Femur (tissue), 1 donor: Measurements from ENCODE around the gene ATP5PD.
A peak's percentile ranks its signal among the peaks of the same experiment; 100 is the strongest.
"Not testable (repeated sequence)": the region's sequence is repeated elsewhere in the genome, so short reads cannot be mapped to it uniquely, and the experiment has no call there.

ENCODE experiments used
- DNase-seq: peaks from one replicate; pipeline ENCODE4 v3.0.0-alpha.2; 2017

Gene ATP5PD

DNA sequence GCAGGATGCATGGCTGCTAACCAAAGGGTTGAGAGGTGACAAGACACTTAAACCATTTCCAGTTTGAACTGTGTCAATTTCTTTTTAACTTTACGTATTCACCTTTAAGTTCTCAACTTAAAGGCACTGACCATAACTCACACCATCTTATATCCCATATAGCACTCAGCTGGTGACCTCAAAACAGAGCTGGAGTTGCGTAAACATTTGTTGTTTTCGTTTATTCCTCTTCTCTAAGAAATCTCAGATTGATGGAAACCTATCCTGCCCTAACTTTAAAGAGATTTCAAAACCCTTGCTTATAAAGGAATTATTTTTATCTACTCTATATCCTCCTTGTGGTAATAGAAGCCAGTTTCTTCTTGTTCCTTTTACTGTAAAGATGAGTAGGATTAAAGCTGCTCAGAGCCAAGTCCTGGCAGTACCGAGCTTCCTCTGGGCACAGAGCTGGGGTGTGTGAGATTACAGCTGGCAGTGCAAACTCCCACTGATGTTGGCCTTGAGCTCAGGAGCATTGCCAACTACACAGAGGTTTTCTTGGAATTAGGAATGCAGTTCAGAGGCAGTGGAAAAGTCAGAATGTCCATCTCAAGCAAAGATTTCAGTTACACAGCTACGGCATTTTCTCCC lies 1.6 kb upstream of the ATP5PD start:
- peak; percentile 71 for DNase-seq

GRCh38 chr17:75047398-75048098 lies 779 bp upstream of the ATP5PD start:
- DNase-seq: peak; percentile 66

- DNase-seq: not testable (repeated sequence)
Observed at GRCh38 chr17:75045946-75046406, 793 bp downstream of the ATP5PD start.

DNA sequence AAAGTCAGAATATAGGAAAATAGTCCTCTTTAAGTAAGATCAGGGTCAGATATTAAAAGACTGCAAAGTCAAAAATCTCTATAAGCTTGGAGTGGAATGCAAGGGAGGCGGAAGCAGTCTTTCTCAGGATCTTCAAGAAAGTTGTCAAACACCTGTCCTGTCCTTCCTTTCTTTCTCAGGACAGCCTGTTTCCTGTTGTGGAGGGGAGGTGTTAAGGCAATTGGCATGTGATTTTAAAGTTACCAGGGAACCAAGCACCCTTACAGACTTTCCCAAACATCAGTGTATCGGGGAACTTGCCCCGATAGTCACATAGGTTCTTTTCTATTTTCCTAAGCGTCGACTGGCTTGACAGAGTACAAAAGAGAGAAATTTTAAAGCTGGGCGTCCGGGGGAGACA lies 2.1 kb downstream of the ATP5PD start:
- no peak for DNase-seq

DNA sequence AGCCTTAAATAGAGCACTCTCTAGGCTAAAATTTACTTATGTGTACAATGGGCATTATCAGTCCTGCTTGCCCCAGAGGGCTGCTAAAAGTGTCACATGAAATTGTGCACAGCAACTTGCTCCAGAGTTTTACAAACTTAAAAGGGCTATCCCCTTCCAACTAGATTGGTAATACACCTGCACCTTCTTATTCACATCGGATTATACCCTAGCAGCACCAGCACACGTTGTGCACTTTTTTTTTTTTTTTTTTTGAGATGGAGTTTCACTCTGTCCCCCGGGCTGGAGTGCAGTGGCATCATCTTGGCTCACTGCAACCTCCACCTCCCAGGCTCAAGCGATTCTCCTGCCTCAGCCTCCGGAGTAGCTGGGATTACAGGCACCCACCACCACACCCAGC lies 3.0 kb downstream of the ATP5PD start:
- DNase-seq: not testable (repeated sequence)

DNA sequence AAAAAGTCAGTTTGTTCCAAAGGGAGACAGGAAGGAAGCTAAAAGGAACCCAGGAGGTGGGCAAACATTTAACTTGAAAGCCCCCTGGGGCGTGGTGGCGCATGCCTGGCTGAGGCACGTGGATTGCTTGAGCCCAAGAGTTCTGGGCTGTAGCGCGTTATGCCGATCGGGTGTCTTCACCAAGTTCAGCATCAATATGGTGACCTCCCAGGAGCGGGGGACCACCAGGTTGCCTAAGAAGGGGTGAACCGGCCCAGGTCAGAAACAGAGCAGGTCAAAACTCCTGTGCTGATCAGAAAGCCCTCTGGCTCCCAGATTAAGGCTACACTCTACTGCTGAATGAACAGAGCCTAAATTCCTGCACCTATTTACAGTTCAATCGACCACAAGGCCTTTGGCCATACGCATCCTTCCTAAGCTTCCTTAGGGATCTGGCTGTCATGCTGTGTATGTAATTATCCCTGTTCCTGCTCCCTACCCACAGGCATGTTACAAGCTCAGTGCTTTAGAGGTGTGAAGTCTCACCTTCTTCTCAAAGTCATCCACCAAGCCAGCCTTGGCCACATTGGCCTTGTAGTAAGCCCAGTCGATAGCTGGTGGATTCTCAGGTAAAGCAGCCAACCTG lies 5.0 kb downstream of the ATP5PD start:
- DNase-seq: no peak

- DNase-seq: no peak
Observed at GRCh38 chr17:75039238-75039637, 7.5 kb downstream of the ATP5PD start.

GRCh38 chr17:75036643-75037268 lies 10.0 kb downstream of the ATP5PD start:
- peak; percentile 84 for DNase-seq

DNA sequence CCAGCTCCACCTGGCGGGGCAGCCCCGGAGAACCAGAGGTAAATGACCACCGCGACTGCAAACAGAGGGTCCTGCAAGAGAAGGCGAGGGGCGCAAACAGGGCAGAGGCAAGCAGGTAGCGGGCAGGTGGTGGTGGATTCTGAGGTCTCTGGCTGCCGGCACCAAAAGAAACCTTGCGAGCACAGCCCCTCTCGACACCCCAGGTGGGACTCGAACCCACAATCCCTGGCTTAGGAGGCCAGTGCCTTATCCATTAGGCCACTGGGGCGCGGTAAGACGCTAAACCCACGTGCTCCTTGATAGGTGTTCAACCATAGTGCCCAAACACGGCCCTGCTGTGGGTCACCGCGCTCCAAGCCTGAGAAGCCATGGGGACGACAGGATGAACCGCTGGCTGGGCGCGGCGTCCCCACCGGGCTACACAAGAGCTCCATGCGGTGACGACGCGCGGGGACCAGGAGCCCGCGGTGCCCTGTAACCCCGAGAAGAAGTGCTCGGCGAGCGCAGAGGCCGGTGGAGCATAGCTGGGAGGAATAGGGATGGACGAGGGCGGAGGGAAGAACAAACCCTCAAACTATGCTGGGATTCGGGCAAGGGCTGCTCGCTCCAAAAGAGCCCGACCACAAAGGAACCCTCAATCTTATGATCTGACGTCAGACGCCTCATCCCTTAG lies 12.4 kb downstream of the ATP5PD start:
- DNase-seq: peak; percentile 94

- peak; percentile 97 for DNase-seq
Observed at GRCh38 chr17:75033346-75034235, 13.2 kb downstream of the ATP5PD start.

DNA sequence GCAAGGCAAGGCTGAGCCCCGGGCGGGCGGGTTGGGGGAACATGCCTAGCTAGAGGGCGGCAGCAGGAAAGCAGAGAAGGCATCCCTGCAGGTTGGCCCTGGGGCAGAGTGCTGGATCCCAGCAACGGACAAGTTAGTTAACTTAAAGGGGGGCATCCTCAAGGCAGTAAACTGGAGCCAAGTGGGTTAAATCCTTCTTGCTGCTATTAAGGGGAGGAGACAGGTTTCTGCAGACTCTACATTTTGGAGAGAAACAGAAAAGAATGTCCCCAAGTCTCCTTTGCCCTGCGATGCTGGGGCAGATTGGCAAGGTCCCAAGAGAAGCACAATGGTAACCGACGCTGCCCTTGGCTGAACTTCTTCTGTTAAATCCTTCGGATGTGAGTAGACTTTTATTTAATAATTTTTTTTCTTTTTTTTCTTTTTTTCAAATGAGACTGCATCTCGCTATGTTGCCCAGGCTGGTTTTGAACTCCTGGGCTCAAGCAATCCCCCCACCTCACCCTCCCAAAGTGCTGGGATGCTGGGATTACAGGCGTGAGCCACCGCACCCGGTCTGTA lies 14.0 kb downstream of the ATP5PD start:
- DNase-seq: peak; percentile 44

- peak; percentile 89 for DNase-seq
Observed at GRCh38 chr17:75031972-75032719, 14.6 kb downstream of the ATP5PD start.

DNA sequence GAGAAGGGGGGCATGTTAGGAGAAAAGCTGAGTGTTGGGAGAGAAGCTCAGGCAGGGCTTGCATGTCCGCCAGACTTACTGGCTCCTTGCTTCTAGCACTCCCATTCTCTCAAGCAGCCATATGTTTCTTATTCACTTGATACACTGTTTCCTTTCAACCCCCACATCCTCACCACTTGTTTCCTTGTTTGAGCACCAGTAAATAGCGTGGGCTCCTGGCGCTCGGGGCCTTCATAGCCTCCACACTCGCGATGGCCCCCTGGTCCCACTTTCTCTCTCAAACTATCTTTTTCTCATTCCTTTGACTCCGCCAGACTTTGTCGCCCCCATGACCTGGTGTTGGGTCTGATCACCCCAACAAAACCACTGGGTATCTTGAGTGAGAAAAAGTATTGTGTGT lies 16.6 kb downstream of the ATP5PD start:
- no peak for DNase-seq

DNA sequence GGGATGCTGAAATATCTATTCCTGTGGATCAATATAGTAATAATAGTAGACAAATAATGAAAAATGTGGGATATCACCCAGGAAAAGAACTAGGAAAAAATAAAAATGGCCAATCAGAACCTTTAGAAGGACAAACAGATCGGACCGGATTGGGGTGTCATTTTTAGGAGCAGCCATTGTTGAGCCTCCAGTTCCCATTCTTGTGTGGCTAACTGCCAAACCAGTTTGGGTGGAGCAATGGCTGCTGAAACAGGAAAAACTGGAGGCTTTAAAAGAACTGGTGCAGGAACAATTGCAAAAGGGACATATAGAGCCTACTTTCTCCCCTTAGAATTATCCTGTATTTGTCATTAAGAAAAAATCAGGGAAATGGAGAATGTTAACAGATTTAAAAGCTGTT lies 20.1 kb downstream of the ATP5PD start:
- not testable (repeated sequence) for DNase-seq

GRCh38 chr17:75025398-75025734 lies 21.4 kb downstream of the ATP5PD start:
- DNase-seq: not testable (repeated sequence)

DNA sequence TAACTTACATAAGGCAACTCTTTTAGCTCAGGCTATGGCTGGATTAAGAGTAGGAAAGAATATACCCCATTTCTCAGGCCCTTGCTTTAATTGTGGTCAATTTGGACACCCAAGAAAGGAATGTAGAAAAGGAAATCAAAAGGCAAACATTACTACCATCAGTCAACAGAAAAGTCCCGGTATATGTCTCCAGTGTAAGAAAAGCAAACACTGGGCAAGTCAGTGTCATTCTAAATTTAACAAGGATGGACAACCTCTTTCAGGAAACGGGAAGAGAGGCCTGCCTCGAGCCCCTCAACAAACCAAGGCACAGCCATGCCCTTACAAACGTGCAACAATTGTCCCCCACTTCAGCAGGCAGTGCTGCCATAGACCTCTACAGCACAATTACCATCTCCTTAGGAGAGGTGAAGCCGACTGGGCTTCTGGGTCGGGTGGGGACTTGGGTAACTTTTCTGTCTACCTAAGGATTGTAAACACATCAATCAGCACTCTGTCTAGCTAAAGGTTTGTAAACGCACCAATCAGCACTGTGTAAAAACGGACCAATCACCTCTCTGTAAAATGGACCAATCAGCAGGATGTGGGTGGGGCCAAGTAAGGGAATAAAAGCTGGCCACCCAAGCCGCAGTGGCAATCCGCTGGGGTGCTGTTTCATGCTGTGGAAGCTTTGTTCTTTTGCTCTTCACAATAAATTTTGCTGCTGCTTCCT lies 21.9 kb downstream of the ATP5PD start:
- DNase-seq: no peak

DNA sequence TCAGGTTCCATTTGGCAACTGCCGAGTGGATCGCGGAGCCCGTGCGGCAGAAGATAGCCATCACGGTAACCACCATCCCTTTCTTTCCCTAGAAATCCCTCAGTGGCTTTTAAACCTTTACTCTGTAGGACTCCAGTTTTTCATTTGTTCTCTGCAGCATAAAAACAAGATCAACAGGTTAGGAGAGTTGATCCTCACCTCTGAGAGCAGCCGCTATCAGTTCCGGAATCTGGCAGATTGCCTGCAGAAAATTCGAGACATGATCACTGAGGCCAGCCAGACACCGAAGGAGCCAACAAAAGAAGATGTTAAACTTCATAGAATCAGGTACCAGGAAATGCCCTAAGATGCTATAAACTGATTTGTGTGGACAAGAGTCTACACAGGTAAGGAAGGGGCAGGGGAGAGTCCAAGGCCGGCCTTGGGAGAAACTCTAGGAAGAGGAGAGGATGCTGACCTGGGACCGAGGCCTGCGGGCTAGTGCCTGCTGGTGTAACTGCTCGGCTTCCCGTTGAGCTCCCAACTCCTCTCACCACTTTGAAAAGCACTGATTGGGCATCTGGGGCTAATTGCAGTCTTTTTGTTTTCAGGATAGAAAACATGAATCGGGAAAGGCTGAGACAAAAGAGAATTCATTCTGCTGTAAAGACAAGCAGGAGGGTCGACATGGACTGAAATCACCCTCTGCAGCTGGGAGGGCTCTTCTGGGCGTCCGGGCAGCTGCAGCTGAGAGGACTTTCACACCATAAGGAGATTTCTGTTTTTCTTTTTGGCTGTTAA lies 26.2 kb downstream of the ATP5PD start:
- no peak for DNase-seq

DNA sequence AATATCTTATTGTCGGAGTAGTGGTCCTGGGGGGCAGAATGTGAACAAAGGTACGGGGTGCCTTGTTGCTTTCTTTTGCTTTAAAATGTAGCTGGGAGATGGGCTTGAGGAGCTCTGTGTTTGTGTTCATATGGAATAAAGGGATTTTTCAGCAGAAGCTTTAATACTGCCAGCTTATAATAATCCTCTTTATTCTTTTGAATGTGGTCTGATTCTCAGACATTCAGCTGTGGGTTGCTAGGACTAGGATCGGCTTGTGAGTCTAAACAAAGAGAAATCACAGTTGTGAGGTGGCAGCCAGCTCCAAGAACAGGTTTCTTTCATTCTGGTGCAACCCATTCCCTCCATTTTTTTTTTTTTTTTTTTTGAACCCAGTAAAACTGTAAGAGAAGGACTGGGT lies 27.1 kb downstream of the ATP5PD start:
- no peak for DNase-seq

DNA sequence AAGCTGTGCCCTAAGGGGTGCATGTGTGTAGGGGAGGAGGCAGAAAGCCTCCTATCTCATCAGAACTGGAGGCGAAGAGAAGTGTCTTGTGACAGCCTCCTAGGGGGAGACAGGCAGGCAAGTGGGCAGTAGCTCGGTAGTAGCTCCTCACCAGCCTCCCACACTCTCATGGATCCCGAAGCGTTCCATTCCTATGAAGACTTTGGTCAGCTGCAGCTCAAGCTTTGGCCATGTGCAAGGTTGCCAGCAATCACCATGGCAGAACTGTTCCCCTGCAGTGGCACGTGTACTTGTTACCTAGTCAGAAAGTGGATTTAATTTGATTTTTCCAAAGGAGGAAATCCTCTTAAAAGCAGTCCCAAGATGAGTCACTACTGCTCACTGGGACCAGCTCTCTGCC lies 27.6 kb downstream of the ATP5PD start:
- no peak for DNase-seq
